ENCODE measurements around the gene SNIP1.
"Not testable (repeated sequence)": the region's sequence is repeated elsewhere in the genome, so short reads cannot be mapped to it uniquely, and the experiment has no call there.

GRCh38 chr1:37584544-37584943 lies 30.5 kb upstream of the SNIP1 start:
- not testable (repeated sequence) for TF ChIP-seq CTCF (IDR thresholded peaks at IDR 0.05; ENCODE audit: low read depth, low read length); EZH2phosphoT487 (IDR thresholded peaks at IDR 0.05; ENCODE audit: low read depth)

Measured in OCI-LY3 (cell line).